ENCODE measurements around the gene MUC5B. TPM values are rescaled to one million over a fixed set of nuclear protein-coding genes. Genes with fewer than 3 reads are reported as not detected.

Gene MUC5B
- total and polyA plus RNA-seq, 2 of the 13 experiments (the other 11 are each of a cell fraction or from before 2014, with no cell fraction given) = 0.01 TPM; not detected in 1

DNA sequence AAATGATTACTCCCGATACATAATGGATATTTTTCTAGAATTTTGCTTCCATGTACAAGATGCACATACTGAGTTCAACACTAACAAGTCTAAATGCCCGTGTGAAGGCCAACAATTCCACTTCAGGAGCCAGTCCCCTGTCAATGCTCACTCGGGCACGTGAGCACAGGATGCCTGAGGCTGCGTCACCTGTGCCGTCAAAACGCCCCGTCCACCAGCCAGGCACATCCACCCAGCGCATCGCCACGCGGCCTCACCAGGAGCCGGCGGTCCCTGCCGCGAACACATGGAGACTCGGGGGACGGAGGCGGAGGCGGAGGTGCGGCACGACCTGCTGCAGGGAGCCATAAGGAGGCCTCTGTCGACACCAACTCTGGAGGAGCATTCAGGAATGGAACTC is 76.8 kb downstream of the MUC5B start (continued):
- TF ChIP-seq, protein P1, sequence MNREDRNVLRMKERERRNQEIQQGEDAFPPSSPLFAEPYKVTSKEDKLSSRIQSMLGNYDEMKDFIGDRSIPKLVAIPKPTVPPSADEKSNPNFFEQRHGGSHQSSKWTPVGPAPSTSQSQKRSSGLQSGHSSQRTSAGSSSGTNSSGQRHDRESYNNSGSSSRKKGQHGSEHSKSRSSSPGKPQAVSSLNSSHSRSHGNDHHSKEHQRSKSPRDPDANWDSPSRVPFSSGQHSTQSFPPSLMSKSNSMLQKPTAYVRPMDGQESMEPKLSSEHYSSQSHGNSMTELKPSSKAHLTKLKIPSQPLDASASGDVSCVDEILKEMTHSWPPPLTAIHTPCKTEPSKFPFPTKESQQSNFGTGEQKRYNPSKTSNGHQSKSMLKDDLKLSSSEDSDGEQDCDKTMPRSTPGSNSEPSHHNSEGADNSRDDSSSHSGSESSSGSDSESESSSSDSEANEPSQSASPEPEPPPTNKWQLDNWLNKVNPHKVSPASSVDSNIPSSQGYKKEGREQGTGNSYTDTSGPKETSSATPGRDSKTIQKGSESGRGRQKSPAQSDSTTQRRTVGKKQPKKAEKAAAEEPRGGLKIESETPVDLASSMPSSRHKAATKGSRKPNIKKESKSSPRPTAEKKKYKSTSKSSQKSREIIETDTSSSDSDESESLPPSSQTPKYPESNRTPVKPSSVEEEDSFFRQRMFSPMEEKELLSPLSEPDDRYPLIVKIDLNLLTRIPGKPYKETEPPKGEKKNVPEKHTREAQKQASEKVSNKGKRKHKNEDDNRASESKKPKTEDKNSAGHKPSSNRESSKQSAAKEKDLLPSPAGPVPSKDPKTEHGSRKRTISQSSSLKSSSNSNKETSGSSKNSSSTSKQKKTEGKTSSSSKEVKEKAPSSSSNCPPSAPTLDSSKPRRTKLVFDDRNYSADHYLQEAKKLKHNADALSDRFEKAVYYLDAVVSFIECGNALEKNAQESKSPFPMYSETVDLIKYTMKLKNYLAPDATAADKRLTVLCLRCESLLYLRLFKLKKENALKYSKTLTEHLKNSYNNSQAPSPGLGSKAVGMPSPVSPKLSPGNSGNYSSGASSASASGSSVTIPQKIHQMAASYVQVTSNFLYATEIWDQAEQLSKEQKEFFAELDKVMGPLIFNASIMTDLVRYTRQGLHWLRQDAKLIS (CRISPR knock-in tag; IDR thresholded peaks at IDR 0.05) = no peak
- TF ChIP-seq ZBTB42 (CRISPR knock-in tag; IDR thresholded peaks at IDR 0.05) = no peak
- no peak for TF ChIP-seq CC2D1A (CRISPR knock-in tag; IDR thresholded peaks at IDR 0.05)
- TF ChIP-seq GABPB1 (CRISPR knock-in tag; IDR thresholded peaks at IDR 0.05) = peak; percentile 27; the same call in 1 of the 2 replicates
- TF ChIP-seq WIZ (CRISPR knock-in tag; IDR thresholded peaks at IDR 0.05) = no peak
- TF ChIP-seq, protein P2, sequence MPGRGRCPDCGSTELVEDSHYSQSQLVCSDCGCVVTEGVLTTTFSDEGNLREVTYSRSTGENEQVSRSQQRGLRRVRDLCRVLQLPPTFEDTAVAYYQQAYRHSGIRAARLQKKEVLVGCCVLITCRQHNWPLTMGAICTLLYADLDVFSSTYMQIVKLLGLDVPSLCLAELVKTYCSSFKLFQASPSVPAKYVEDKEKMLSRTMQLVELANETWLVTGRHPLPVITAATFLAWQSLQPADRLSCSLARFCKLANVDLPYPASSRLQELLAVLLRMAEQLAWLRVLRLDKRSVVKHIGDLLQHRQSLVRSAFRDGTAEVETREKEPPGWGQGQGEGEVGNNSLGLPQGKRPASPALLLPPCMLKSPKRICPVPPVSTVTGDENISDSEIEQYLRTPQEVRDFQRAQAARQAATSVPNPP (CRISPR knock-in tag; IDR thresholded peaks at IDR 0.05) = no peak
- TF ChIP-seq XRCC5 (optimal IDR thresholded peaks at IDR 0.05; ENCODE audit: low read length) = no peak
- peak; percentile 83 for TF ChIP-seq ZBTB38 (CRISPR knock-in tag; IDR thresholded peaks at IDR 0.05)
- TF ChIP-seq PCBP2 (optimal IDR thresholded peaks at IDR 0.05; ENCODE audit: low read depth, low read length, poor library complexity, severe bottlenecking) = no peak
- no peak for TF ChIP-seq ARNTL (CRISPR knock-in tag; IDR thresholded peaks at IDR 0.05)
- TF ChIP-seq, protein P3, sequence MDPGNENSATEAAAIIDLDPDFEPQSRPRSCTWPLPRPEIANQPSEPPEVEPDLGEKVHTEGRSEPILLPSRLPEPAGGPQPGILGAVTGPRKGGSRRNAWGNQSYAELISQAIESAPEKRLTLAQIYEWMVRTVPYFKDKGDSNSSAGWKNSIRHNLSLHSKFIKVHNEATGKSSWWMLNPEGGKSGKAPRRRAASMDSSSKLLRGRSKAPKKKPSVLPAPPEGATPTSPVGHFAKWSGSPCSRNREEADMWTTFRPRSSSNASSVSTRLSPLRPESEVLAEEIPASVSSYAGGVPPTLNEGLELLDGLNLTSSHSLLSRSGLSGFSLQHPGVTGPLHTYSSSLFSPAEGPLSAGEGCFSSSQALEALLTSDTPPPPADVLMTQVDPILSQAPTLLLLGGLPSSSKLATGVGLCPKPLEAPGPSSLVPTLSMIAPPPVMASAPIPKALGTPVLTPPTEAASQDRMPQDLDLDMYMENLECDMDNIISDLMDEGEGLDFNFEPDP (CRISPR knock-in tag; conservative IDR thresholded peaks at IDR 0.05) = no peak
- TF ChIP-seq ZNF430 (CRISPR knock-in tag; IDR thresholded peaks at IDR 0.05) = no peak
- TF ChIP-seq, protein P4, sequence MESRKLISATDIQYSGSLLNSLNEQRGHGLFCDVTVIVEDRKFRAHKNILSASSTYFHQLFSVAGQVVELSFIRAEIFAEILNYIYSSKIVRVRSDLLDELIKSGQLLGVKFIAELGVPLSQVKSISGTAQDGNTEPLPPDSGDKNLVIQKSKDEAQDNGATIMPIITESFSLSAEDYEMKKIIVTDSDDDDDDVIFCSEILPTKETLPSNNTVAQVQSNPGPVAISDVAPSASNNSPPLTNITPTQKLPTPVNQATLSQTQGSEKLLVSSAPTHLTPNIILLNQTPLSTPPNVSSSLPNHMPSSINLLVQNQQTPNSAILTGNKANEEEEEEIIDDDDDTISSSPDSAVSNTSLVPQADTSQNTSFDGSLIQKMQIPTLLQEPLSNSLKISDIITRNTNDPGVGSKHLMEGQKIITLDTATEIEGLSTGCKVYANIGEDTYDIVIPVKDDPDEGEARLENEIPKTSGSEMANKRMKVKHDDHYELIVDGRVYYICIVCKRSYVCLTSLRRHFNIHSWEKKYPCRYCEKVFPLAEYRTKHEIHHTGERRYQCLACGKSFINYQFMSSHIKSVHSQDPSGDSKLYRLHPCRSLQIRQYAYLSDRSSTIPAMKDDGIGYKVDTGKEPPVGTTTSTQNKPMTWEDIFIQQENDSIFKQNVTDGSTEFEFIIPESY (CRISPR knock-in tag; IDR thresholded peaks at IDR 0.05) = 0 out of 2 replicates have a peak, but pooled peaks have one; percentile 51
- TF ChIP-seq ZNF75D (CRISPR knock-in tag; IDR thresholded peaks at IDR 0.05; ENCODE audit: borderline replicate concordance) = no peak
- TF ChIP-seq, protein P5, sequence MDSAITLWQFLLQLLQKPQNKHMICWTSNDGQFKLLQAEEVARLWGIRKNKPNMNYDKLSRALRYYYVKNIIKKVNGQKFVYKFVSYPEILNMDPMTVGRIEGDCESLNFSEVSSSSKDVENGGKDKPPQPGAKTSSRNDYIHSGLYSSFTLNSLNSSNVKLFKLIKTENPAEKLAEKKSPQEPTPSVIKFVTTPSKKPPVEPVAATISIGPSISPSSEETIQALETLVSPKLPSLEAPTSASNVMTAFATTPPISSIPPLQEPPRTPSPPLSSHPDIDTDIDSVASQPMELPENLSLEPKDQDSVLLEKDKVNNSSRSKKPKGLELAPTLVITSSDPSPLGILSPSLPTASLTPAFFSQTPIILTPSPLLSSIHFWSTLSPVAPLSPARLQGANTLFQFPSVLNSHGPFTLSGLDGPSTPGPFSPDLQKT (CRISPR knock-in tag; IDR thresholded peaks at IDR 0.05; ENCODE audit: borderline replicate concordance) = no peak
- TF ChIP-seq YEATS2 (CRISPR knock-in tag; IDR thresholded peaks at IDR 0.05; ENCODE audit: borderline replicate concordance) = no peak
- peak; percentile 13; the same call in 1 of the 2 replicates for TF ChIP-seq MEIS1 (CRISPR knock-in tag; IDR thresholded peaks at IDR 0.05; ENCODE audit: borderline replicate concordance)
- TF ChIP-seq AGO2 (optimal IDR thresholded peaks at IDR 0.05; ENCODE audit: low read depth, low read length) = peak; percentile 38
- TF ChIP-seq RBFOX2 (IDR thresholded peaks at IDR 0.05; ENCODE audit: low read depth, low read length) = 0 out of 2 replicates have a peak, but pooled peaks have one; percentile 35
- TF ChIP-seq KDM5B (CRISPR knock-in tag; IDR thresholded peaks at IDR 0.05; ENCODE audit: borderline replicate concordance) = no peak
- no peak for TF ChIP-seq SP140L (CRISPR knock-in tag; IDR thresholded peaks at IDR 0.05; ENCODE audit: borderline replicate concordance)
- TF ChIP-seq NR2F2 (IDR thresholded peaks at IDR 0.05; ENCODE audit: borderline replicate concordance, low read depth) = no peak

All from HepG2 (cell line).